Activated CD4-positive, alpha-beta memory T cell treated with anti-CD3 and anti-CD28 coated beads for 36 hours (primary cell): Measurements from ENCODE around the gene STX12. TPM values are rescaled to one million over a fixed set of nuclear protein-coding genes. Genes with fewer than 3 reads are reported as not detected.
"Not testable (repeated sequence)": the region's sequence is repeated elsewhere in the genome, so short reads cannot be mapped to it uniquely, and the experiment has no call there.

Source experiments
- CTCF ChIA-PET: fragments of 350-600 bp; sonication (Branson Sonifier 250); formaldehyde crosslinking; loops from one replicate; lab custom pipeline; 2021; ENCODE audit warnings: antibody characterized with exemption, inconsistent platforms; lab: Charles Lee
- POLR2A ChIA-PET: fragments of 350-600 bp; sonication (Branson Sonifier 250); formaldehyde crosslinking; loops from one replicate; lab custom pipeline; 2021; ENCODE audit warnings: antibody characterized with exemption; lab: Charles Lee
- DNase-seq: peaks from one replicate; pipeline ENCODE4 v3.0.0-alpha.2; 2020
- H3K27ac Mint-ChIP-seq: one replicate; pipeline ENCODE4 v1.8.0; 2021; ENCODE audit warnings: mixed read lengths
- H3K27me3 Mint-ChIP-seq: one replicate; pipeline ENCODE4 v1.8.0; 2021; ENCODE audit warnings: mixed read lengths
- H3K36me3 Mint-ChIP-seq: one replicate; pipeline ENCODE4 v1.8.0; 2021; ENCODE audit warnings: mixed read lengths
- H3K4me1 Mint-ChIP-seq: one replicate; pipeline ENCODE4 v1.8.0; 2021; ENCODE audit warnings: low read depth, mixed read lengths
- H3K4me3 Mint-ChIP-seq: one replicate; pipeline ENCODE4 v1.8.0; 2021; ENCODE audit warnings: mild to moderate bottlenecking, mixed read lengths
- H3K9me3 Mint-ChIP-seq: one replicate; pipeline ENCODE4 v1.8.0; 2021; ENCODE audit warnings: mixed read lengths
- intact Hi-C: fragments of 100-400 bp; cut with micrococcal nuclease; formaldehyde crosslinking; loops from one replicate; pipeline ENCODE4 v1.15.1; 2023
- total RNA-seq, 2 experiments: library from RNA; stranded (reverse); gene quantifications; one replicate each; pipeline ENCODE4 v1.2.3, GENCODE V29; 2021

Gene STX12
- total RNA-seq, 2 experiments from 2014 or later: 31.8 to 32.0 TPM

DNA sequence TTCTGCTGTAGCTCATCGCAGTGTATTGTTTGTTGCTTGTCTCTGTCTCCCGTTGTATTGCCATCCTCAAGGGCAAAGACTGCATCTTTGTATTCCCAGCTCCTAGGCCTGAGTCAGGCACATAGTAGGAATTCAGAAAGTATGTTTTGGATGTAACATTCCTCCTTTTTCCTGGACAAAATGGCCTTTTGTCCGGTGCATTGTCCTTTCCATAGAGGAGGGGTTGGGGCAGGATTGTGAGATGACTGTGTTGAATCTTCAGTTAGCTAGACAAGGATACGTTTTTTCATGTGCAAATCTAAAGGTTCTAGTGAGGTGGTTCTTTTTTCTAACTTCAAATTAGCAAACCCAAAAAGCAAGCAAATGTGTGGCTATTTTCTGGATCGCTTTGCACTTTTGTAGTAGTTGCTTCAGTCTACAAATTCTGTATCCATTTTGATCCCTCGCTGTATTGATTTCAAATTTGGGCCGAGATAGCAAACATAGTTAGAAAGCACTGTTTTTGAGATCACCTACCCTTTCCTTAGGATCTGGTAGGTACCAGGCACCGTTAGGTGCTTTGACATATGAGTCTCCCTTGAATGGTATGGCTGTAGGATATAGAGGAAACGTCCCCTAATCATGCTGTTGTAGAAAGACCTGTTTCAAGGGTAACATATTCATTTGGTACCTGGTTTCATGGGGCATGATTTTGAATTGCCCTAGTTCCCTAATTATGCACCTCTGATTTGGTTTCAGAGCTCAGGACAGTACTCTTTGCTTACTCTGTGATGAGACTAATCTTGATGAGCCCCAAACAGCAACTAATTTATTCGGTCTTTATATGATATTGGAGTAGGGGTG is 58.8 kb downstream of the STX12 start:
- Mint-ChIP-seq H3K9me3 (no peaks in the 10 kb centered on the region), H3K27ac (peak overlapping the region; percentile 87), H3K36me3 (peaks cover 12% of the 10 kb centered on the region), H3K4me1 (peaks cover 34% of the 10 kb centered on the region), H3K27me3 (no peaks in the 10 kb centered on the region), H3K4me3 (peak overlapping the region; percentile 92)
- DNase-seq: no peak
- intact Hi-C loops: loop anchor here (1.0 to 10.0 kb wide), 2 partner anchors 107 to 162 kb away; partner anchors contain the start of gene FAM76A
- ChIA-PET CTCF (interaction anchor here (1.8 to 2.3 kb wide), 3 partner anchors 26 to 162 kb away, joined by 4 to 10 read pairs (median 7); no protein-coding TSS in a partner anchor), POLR2A (interaction anchor here (0.7 to 2.3 kb wide), 5 partner anchors 59 to 750 kb away, joined by 3 to 13 read pairs (median 5); partner anchors contain the start of gene STX12)

GRCh38 chr1:27832762-27833161 is 59.7 kb downstream of the STX12 start:
- ChIA-PET POLR2A (interaction anchor here (1.2 to 1.8 kb wide), 2 partner anchors 60 to 161 kb away, joined by 5 to 6 read pairs; partner anchors contain the start of genes IFI6 and STX12), CTCF (interaction anchor here (0.6 to 2.3 kb wide), 3 partner anchors 25 to 163 kb away, joined by 3 to 10 read pairs (median 7); no protein-coding TSS in a partner anchor)
- H3K36me3 Mint-ChIP-seq: peaks cover 12% of the 10 kb centered on the region
- H3K27me3 Mint-ChIP-seq: no peaks in the 10 kb centered on the region
- intact Hi-C loops: loop anchor here (1.0 to 10.0 kb wide), 2 partner anchors 108 to 163 kb away; partner anchors contain the start of gene FAM76A
- no peaks in the 10 kb centered on the region for H3K9me3 Mint-ChIP-seq
- H3K4me1 Mint-ChIP-seq: peaks cover 34% of the 10 kb centered on the region
- no peak overlapping the region for H3K27ac Mint-ChIP-seq
- H3K4me3 Mint-ChIP-seq: no peak overlapping the region
- no peak for DNase-seq

GRCh38 chr1:27833470-27833869 is 60.5 kb downstream of the STX12 start:
- Mint-ChIP-seq H3K36me3 (peaks cover 12% of the 10 kb centered on the region), H3K4me3 (no peak overlapping the region), H3K27ac (no peak overlapping the region), H3K27me3 (no peaks in the 10 kb centered on the region), H3K4me1 (peaks cover 34% of the 10 kb centered on the region), H3K9me3 (no peaks in the 10 kb centered on the region)
- intact Hi-C loops: loop anchor here (10.0 kb wide), 1 partner anchor 109 kb away; the partner anchor contains the start of gene FAM76A
- ChIA-PET CTCF (interaction anchor here (0.6 to 1.8 kb wide), 4 partner anchors 25 to 164 kb away, joined by 3 to 7 read pairs (median 4); no protein-coding TSS in a partner anchor), POLR2A (interaction anchor here (1.2 to 1.8 kb wide), 2 partner anchors 60 to 161 kb away, joined by 5 to 6 read pairs; partner anchors contain the start of genes IFI6 and STX12)
- DNase-seq: no peak

DNA sequence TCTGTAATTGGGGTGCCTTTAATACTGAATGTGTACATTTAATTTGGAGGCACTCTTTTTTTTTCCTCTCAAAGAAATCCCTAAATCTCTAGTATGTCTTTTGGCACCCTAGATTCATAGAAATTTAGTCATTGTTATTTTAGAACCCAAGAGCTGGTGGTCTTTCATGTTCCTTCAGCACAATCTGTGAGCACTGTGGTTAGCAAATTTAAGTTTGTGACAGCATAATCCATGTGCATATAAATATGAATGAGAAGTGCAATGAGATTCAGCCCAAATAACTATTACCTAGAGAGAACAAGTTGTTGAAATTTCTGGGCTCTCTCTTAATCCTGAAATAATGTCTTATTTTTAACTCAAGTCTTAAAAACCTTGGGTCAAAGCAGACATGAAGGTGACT is 62.0 kb downstream of the STX12 start:
- ChIA-PET CTCF (interaction anchor here (0.6 to 1.8 kb wide), 3 partner anchors 23 to 228 kb away, joined by 3 to 6 read pairs (median 3); no protein-coding TSS in a partner anchor), POLR2A (interaction anchor here (0.7 kb wide), 1 partner anchor 57 kb away, joined by 3 read pairs; no protein-coding TSS in a partner anchor)
- intact Hi-C loops: loop anchor here (10.0 kb wide), 1 partner anchor 110 kb away; the partner anchor contains the start of gene FAM76A
- no peaks in the 10 kb centered on the region for H3K27me3 Mint-ChIP-seq
- peak overlapping the region; percentile 31 for H3K27ac Mint-ChIP-seq
- H3K36me3 Mint-ChIP-seq: peaks cover 15% of the 10 kb centered on the region
- no peaks in the 10 kb centered on the region for H3K9me3 Mint-ChIP-seq
- no peak overlapping the region for H3K4me3 Mint-ChIP-seq
- DNase-seq: no peak
- peaks cover 31% of the 10 kb centered on the region for H3K4me1 Mint-ChIP-seq

DNA sequence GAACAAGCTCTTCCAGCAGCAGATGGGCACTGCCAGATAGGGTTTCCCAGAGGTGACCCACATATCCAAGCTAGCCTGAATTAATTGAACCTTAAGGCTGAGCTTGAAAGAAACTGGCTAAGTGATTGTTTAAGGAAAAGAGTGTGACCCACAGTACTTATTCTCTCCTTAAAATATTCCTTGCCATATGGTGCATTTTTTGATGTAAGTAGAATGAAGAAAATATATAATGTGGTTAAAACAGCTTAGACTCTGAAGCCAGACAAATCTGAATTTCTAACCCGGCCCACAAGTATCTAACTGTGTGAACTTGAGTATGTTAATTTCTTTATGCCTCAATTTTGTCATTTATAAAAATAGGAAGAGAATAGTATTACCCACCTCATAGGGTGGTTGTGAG is 62.5 kb downstream of the STX12 start:
- intact Hi-C loops: loop anchor here (10.0 kb wide), 1 partner anchor 111 kb away; the partner anchor contains the start of gene FAM76A
- ChIA-PET CTCF (interaction anchor here (0.6 to 1.8 kb wide), 3 partner anchors 22 to 228 kb away, joined by 3 to 6 read pairs (median 3); no protein-coding TSS in a partner anchor), POLR2A (interaction anchor here (0.7 kb wide), 1 partner anchor 57 kb away, joined by 3 read pairs; no protein-coding TSS in a partner anchor)
- Mint-ChIP-seq H3K4me3 (no peak overlapping the region), H3K36me3 (peaks cover 16% of the 10 kb centered on the region), H3K4me1 (peaks cover 31% of the 10 kb centered on the region), H3K27ac (peak overlapping the region; percentile 31), H3K9me3 (no peaks in the 10 kb centered on the region), H3K27me3 (no peaks in the 10 kb centered on the region)
- DNase-seq: no peak

DNA sequence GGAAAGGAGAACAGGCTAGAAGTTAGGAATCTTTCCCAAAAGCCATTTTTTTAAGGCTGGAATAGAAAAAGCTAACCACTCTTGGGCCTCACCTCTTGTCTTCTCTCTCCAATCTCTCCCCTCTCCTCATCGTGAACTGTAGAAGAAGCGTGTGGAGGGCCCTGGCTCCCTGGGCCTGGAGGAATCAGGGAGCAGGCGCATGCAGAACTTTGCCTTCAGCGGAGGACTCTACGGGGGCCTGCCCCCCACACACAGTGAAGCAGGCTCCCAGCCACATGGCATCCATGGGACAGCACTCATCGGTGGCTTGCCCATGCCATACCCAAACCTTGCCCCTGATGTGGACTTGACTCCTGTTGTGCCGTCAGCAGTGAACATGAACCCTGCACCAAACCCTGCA is 76.9 kb downstream of the STX12 start:
- ChIA-PET POLR2A (no interaction called here), CTCF (interaction anchor here (0.7 kb wide), 1 partner anchor 8 kb away, joined by 4 read pairs; no protein-coding TSS in a partner anchor)
- Mint-ChIP-seq H3K27ac (no peak overlapping the region), H3K9me3 (no peaks in the 10 kb centered on the region), H3K36me3 (peaks cover 37% of the 10 kb centered on the region), H3K4me1 (no peaks in the 10 kb centered on the region), H3K27me3 (no peaks in the 10 kb centered on the region), H3K4me3 (no peak overlapping the region)
- no peak for DNase-seq
- intact Hi-C loops: no loop called here

DNA sequence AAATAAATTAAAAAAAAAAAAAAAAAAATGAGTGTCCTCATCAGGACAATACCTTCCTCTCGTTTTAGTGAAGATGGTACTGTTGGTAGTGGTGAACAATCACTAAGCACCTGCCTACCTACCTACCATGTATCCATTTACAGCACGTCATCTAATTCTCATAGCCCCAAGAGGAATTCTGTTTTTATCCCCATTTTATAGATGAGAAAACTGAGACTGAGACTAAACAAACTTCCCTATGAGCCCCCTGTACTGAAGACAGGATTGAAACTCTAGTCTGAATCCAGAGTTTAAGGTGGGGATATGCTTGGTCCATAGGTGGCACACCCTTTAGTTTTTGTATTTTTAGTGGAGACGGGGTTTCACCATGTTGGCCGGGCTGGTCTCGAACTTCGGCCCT is 82.1 kb downstream of the STX12 start:
- H3K9me3 Mint-ChIP-seq: no peaks in the 10 kb centered on the region
- no peak overlapping the region for H3K4me3 Mint-ChIP-seq
- ChIA-PET CTCF (no interaction called here), POLR2A (no interaction called here)
- peaks cover 9% of the 10 kb centered on the region for H3K36me3 Mint-ChIP-seq
- intact Hi-C loops: loop anchor here (5.0 kb wide), 1 partner anchor 352 kb away; no protein-coding TSS in a partner anchor
- H3K4me1 Mint-ChIP-seq: peaks cover 4% of the 10 kb centered on the region
- no peak for DNase-seq
- H3K27ac Mint-ChIP-seq: no peak overlapping the region
- H3K27me3 Mint-ChIP-seq: no peaks in the 10 kb centered on the region

DNA sequence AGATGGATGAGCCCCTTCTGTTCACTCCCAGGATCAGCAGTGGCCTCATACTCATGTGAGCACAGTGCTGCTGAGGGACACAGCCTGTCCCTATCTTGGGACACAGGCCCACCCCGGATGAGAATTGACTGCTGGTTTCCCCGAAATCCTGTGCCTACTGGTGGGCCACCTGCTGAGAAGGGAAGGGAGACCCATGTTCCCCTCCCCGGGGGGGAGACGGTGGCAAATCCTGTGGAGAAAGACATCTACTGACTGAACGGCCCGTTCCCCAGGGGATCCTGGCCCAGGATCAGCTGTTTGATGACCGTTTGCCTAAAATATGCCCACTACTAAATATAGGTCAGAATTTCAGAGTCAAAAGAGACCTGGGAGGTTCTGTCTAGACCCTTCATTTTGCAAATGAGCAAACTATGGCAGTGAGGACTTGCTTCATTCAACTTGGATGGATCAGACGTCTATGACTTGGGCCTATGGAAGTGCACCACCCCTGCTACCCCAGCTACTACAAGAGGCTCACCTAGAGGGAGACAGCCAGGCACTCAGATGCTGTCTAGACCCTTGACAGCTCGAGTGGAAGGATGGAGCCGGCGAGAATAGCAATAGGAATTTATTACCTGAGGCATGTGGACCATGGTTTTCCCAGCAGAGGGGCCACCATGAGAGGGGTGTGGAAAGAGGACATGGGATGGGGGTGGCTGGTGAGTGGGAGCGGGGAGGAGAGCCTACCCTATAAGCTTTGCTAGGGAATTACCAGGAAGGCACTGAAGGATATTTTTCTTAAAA is 83.7 kb downstream of the STX12 start:
- no peaks in the 10 kb centered on the region for H3K9me3 Mint-ChIP-seq
- H3K36me3 Mint-ChIP-seq: peaks cover 2% of the 10 kb centered on the region
- ChIA-PET POLR2A (no interaction called here), CTCF (interaction anchor here (0.6 to 2.5 kb wide), 30 partner anchors 8 to 498 kb away, joined by 3 to 32 read pairs (median 4); partner anchors contain the start of genes EYA3 and SMPDL3B)
- no peaks in the 10 kb centered on the region for H3K27me3 Mint-ChIP-seq
- DNase-seq: no peak
- intact Hi-C loops: loop anchor here (5.0 kb wide), 1 partner anchor 351 kb away; no protein-coding TSS in a partner anchor
- no peak overlapping the region for H3K27ac Mint-ChIP-seq
- H3K4me3 Mint-ChIP-seq: no peak overlapping the region
- peaks cover 4% of the 10 kb centered on the region for H3K4me1 Mint-ChIP-seq

DNA sequence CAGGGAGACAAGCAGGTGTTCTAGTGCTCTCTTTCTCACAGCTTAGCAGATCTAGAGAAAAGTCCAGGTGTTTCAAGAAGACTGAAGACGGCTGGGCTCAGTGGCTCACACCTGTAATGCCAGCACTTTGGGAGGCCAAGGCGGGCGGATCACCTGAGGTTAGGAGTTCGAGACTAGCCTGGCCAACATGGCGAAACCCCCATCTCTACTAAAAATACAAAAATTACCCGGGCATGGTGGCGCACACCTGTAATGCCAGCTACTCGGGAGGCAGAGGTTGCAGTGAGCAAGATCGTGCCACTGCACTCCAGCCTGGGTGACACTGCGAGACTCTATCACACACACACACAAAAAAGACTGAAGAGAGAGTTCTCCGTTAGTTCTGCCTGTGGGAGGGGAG is 84.5 kb downstream of the STX12 start:
- H3K27me3 Mint-ChIP-seq, H3K4me3 Mint-ChIP-seq, H3K27ac Mint-ChIP-seq, H3K36me3 Mint-ChIP-seq, POLR2A ChIA-PET, H3K9me3 Mint-ChIP-seq, H3K4me1 Mint-ChIP-seq, DNase-seq: not testable (repeated sequence)
- CTCF ChIA-PET: interaction anchor here (0.5 to 2.5 kb wide), 40 partner anchors 8 to 497 kb away, joined by 3 to 32 read pairs (median 4); partner anchors contain the start of genes EYA3 and SMPDL3B
- intact Hi-C loops: loop anchor here (5.0 kb wide), 1 partner anchor 350 kb away; no protein-coding TSS in a partner anchor

- ChIA-PET CTCF (interaction anchor here (0.5 to 2.5 kb wide), 36 partner anchors 9 to 496 kb away, joined by 3 to 32 read pairs (median 4); partner anchors contain the start of genes EYA3 and SMPDL3B), POLR2A (no interaction called here)
- H3K27ac Mint-ChIP-seq: no peak overlapping the region
- H3K4me1 Mint-ChIP-seq: peaks cover 10% of the 10 kb centered on the region
- intact Hi-C loops: loop anchor here (1.0 to 5.0 kb wide), 2 partner anchors 121 to 349 kb away; no protein-coding TSS in a partner anchor
- H3K9me3 Mint-ChIP-seq: no peaks in the 10 kb centered on the region
- H3K36me3 Mint-ChIP-seq: no peaks in the 10 kb centered on the region
- no peak overlapping the region for H3K4me3 Mint-ChIP-seq
- no peaks in the 10 kb centered on the region for H3K27me3 Mint-ChIP-seq
- peak; percentile 90 for DNase-seq
These were observed 85.3 kb downstream of the STX12 start for GRCh38 chr1:27858072-27858948.
